Hepatocyte (in vitro differentiated cells): ENCODE results near the gene CD37. TPM values are rescaled to one million over a fixed set of nuclear protein-coding genes. Genes with fewer than 3 reads are reported as not detected.
"Not testable (repeated sequence)": the region's sequence is repeated elsewhere in the genome, so short reads cannot be mapped to it uniquely, and the experiment has no call there.

Experiments used
- DNase-seq: peaks from one replicate; pipeline ENCODE4 v3.0.0-alpha.2; 2016; ENCODE audit warnings: low spot score
- H2AFZ ChIP-seq: fragments of 200-600 bp; sonication (generic); 2 replicates; pipeline ENCODE4 v1.6.0; 2016; ENCODE audit warnings: antibody characterized with exemption, mild to moderate bottlenecking
- H3K27ac ChIP-seq: fragments of 200-600 bp; sonication (generic); 2 replicates; pipeline ENCODE4 v1.5.1; 2016; ENCODE audit warnings: mild to moderate bottlenecking
- H3K27me3 ChIP-seq: fragments of 200-600 bp; sonication (generic); 2 replicates; pipeline ENCODE4 v1.6.1; 2016
- H3K36me3 ChIP-seq: fragments of 200-600 bp; sonication (generic); replicated peaks from 2 replicates; pipeline ENCODE4 v1.5.1; 2016; ENCODE audit warnings: low read depth; ENCODE audit not compliant: insufficient read depth
- H3K4me1 ChIP-seq: fragments of 200-600 bp; sonication (generic); 2 replicates; pipeline ENCODE4 v1.5.1; 2016; ENCODE audit warnings: mild to moderate bottlenecking, moderate library complexity; ENCODE audit not compliant: insufficient read depth
- H3K4me2 ChIP-seq: fragments of 200-600 bp; sonication (generic); 2 replicates; pipeline ENCODE4 v1.6.0; 2016
- H3K4me3 ChIP-seq: fragments of 200-600 bp; sonication (generic); 2 replicates; pipeline ENCODE4 v1.5.1; 2016; ENCODE audit warnings: mild to moderate bottlenecking
- H3K79me2 ChIP-seq: fragments of 200-600 bp; sonication (generic); 2 replicates; pipeline ENCODE4 v1.6.0; 2017; ENCODE audit warnings: mild to moderate bottlenecking
- H3K9me2 ChIP-seq: fragments of 200-600 bp; sonication (generic); replicated peaks from 2 replicates; pipeline ENCODE4 v1.6.0; 2017; ENCODE audit warnings: mild to moderate bottlenecking; ENCODE audit not compliant: insufficient read depth
- H3K9me3 ChIP-seq: fragments of 200-600 bp; sonication (generic); 2 replicates; pipeline ENCODE4 v1.5.1; 2016; ENCODE audit warnings: low read depth, mild to moderate bottlenecking
- H4K20me1 ChIP-seq: fragments of 200-600 bp; sonication (generic); 2 replicates; pipeline ENCODE4 v1.6.0; 2016; ENCODE audit warnings: mild to moderate bottlenecking; ENCODE audit not compliant: insufficient read depth, poor library complexity, severe bottlenecking
- CTCF ChIP-seq: fragments of 200-600 bp; sonication (generic); IDR thresholded peaks from 2 replicates; pipeline ENCODE4 v1.5.1; 2016; ENCODE audit warnings: antibody characterized with exemption, mild to moderate bottlenecking; ENCODE audit not compliant: poor library complexity
- EZH2 ChIP-seq: fragments of 200-600 bp; sonication (generic); IDR thresholded peaks from 2 replicates; pipeline ENCODE4 v1.6.1; 2016; ENCODE audit warnings: antibody characterized with exemption, mild to moderate bottlenecking, borderline replicate concordance
- EZH2phosphoT487 ChIP-seq: fragments of 200-600 bp; sonication (generic); IDR thresholded peaks from one replicate; pipeline ENCODE4 v1.6.1; 2018; ENCODE audit warnings: antibody characterized with exemption, mild to moderate bottlenecking, low read depth, moderate library complexity; ENCODE audit not compliant: unreplicated experiment, severe bottlenecking
- WGBS: methylation state at CpG from one replicate; pipeline ENCODE4 v1.1.6; 2016; ENCODE audit warnings: low lambda C conversion rate; ENCODE audit errors: missing lambda C conversion rate; 5-methylcytosine and 5-hydroxymethylcytosine counted together
- polyA plus RNA-seq: library from polyadenylated mRNA; unstranded; fragments of >200 nt; fragmentation: Nextera tagmentation; extraction: Ambion mirVana; gene quantifications from 2 replicates; pipeline ENCODE4 v1.2.1, GENCODE V29; 2016
- total RNA-seq: library from RNA; depleted of rRNA; stranded (reverse); fragments of >200 nt; gene quantifications from 2 replicates; pipeline ENCODE4 v1.2.3, GENCODE V29; 2014

CD37 gene
- total and polyA plus RNA-seq, 2 experiments from 2014 or later = 0.27 to 12.4 TPM

GRCh38 chr19:49294401-49294800 lies 40.8 kb upstream of the CD37 start:
- Histone ChIP-seq H4K20me1 (no peaks in the 10 kb centered on the region), H3K27ac (no peak overlapping the region), H3K9me3 (no peaks in the 10 kb centered on the region), H3K4me2 (no peak overlapping the region), H3K79me2 (no peaks in the 10 kb centered on the region), H3K27me3 (no peaks in the 10 kb centered on the region), H3K4me1 (no peaks in the 10 kb centered on the region), H3K36me3 (no peaks in the 10 kb centered on the region), H3K9me2 (no peaks in the 10 kb centered on the region), H2AFZ (no peak overlapping the region), H3K4me3 (no peak overlapping the region)
- no peak for TF ChIP-seq EZH2
- TF ChIP-seq CTCF = no peak
- TF ChIP-seq EZH2phosphoT487 = no peak
- WGBS = 40% methylated on average over 6 of the region's 6 CpGs
- DNase-seq = no peak

GRCh38 chr19:49295208-49295880 lies 39.9 kb upstream of the CD37 start:
- no peaks in the 10 kb centered on the region for H3K9me2 ChIP-seq
- H3K4me1 ChIP-seq = no peaks in the 10 kb centered on the region
- 96% methylated on average over 8 of the region's 8 CpGs for WGBS
- no peak overlapping the region for H3K4me3 ChIP-seq
- no peaks in the 10 kb centered on the region for H3K79me2 ChIP-seq
- H2AFZ ChIP-seq = no peak overlapping the region
- no peak for DNase-seq
- no peak overlapping the region for H3K27ac ChIP-seq
- H3K36me3 ChIP-seq = no peaks in the 10 kb centered on the region
- H4K20me1 ChIP-seq = no peaks in the 10 kb centered on the region
- H3K4me2 ChIP-seq = no peak overlapping the region
- no peak for TF ChIP-seq EZH2
- no peak for TF ChIP-seq EZH2phosphoT487
- TF ChIP-seq CTCF = no peak
- H3K9me3 ChIP-seq = no peaks in the 10 kb centered on the region
- H3K27me3 ChIP-seq = no peaks in the 10 kb centered on the region

GRCh38 chr19:49297403-49297802 lies 37.8 kb upstream of the CD37 start:
- no peak overlapping the region for H3K27ac ChIP-seq
- H3K36me3 ChIP-seq = no peaks in the 10 kb centered on the region
- H3K4me1 ChIP-seq = no peaks in the 10 kb centered on the region
- 74% methylated on average over 3 of the region's 3 CpGs for WGBS
- no peak overlapping the region for H3K4me3 ChIP-seq
- no peaks in the 10 kb centered on the region for H3K9me3 ChIP-seq
- no peak for DNase-seq
- H3K9me2 ChIP-seq = no peaks in the 10 kb centered on the region
- TF ChIP-seq CTCF = no peak
- no peak for TF ChIP-seq EZH2
- TF ChIP-seq EZH2phosphoT487 = no peak
- no peaks in the 10 kb centered on the region for H4K20me1 ChIP-seq
- no peaks in the 10 kb centered on the region for H3K27me3 ChIP-seq
- H3K79me2 ChIP-seq = no peaks in the 10 kb centered on the region
- H2AFZ ChIP-seq = no peak overlapping the region
- H3K4me2 ChIP-seq = no peak overlapping the region

GRCh38 chr19:49298653-49299052 lies 36.6 kb upstream of the CD37 start:
- H3K4me1 ChIP-seq, H3K9me2 ChIP-seq, H3K36me3 ChIP-seq, H3K4me3 ChIP-seq, H3K27me3 ChIP-seq, H3K4me2 ChIP-seq, DNase-seq, H3K79me2 ChIP-seq, H2AFZ ChIP-seq, H3K27ac ChIP-seq, H3K9me3 ChIP-seq, H4K20me1 ChIP-seq: not testable (repeated sequence)
- 92% methylated on average over 3 of the region's 3 CpGs for WGBS
